Fibroblast of lung (primary cell): Measurements from ENCODE around the gene STX7.

Experiments
- CTCF ChIP-seq, 2 donors: IDR thresholded peaks in 1 of 2; conservative IDR thresholded peaks in 1 of 2; 1 replicate in 1 of 2; 2 replicates in 1 of 2; pipeline ENCODE4 v1.5.1; 2011 to 2012; ENCODE audit warnings: low read length in 2 of 2, control low read depth in 1 of 2, inconsistent platforms in 1 of 2, low read depth in 1 of 2, mild to moderate bottlenecking in 1 of 2
- EZH2 ChIP-seq: IDR thresholded peaks from 2 replicates; pipeline ENCODE4 v1.5.1; 2012; ENCODE audit warnings: low read length, control low read depth, mild to moderate bottlenecking; ENCODE audit errors: missing control alignments

- no peak for TF ChIP-seq CTCF (conservative IDR thresholded peaks at IDR 0.05 in 1 of 2, IDR thresholded peaks at IDR 0.05 in 1 of 2; ENCODE audit: low read depth in 1 of 2, low read length in 2 of 2)
- TF ChIP-seq EZH2: no peak
Observed at GRCh38 chr6:132425176-132425575, 87.7 kb downstream of the STX7 start.
